ENCODE measurements around the gene TIE1. TPM values are rescaled to one million over a fixed set of nuclear protein-coding genes. Genes with fewer than 3 reads are reported as not detected.

TIE1 gene
- total RNA-seq, 1 donor from 2014 or later: 0.98 TPM

- DNase-seq (ENCODE audit: low read depth) (no peak), FAIRE-seq (no peak)
- Mint-ChIP-seq H3K9me3 (ENCODE audit: unreplicated experiment) (peaks cover 16% of the 10 kb centered on the region), H3K4me3 (ENCODE audit: unreplicated experiment) (no peak overlapping the region), H3K4me1 (ENCODE audit: low read depth, unreplicated experiment) (peaks cover 5% of the 10 kb centered on the region), H3K36me3 (ENCODE audit: low read depth, unreplicated experiment) (peaks cover 11% of the 10 kb centered on the region), H3K27ac (ENCODE audit: unreplicated experiment) (no peak overlapping the region), H3K27me3 (ENCODE audit: low read depth, unreplicated experiment) (peaks cover 33% of the 10 kb centered on the region)
- H3K9ac ChIP-seq (ENCODE audit: low read length): no peak overlapping the region
- no peak overlapping the region for H3K4me2 ChIP-seq (ENCODE audit: low read length)
- no peak overlapping the region for H2AFZ ChIP-seq (ENCODE audit: low read depth, low read length)
- no peaks in the 10 kb centered on the region for H3K79me2 ChIP-seq (ENCODE audit: insufficient read depth, low read length)
- TF ChIP-seq EZH2 (IDR thresholded peaks at IDR 0.05; ENCODE audit: insufficient read depth, low read length) (no peak), CTCF (IDR thresholded peaks at IDR 0.05; ENCODE audit: insufficient read depth, low read depth, low read length) (no peak)
- no peaks in the 10 kb centered on the region for H3K4me1 ChIP-seq (ENCODE audit: insufficient read depth, low read length)
- H3K4me3 ChIP-seq (ENCODE audit: insufficient read depth, low read depth, low read length): no peak overlapping the region
- H3K9me3 ChIP-seq (ENCODE audit: insufficient read depth, low read depth, low read length): no peaks in the 10 kb centered on the region
- H4K20me1 ChIP-seq (ENCODE audit: insufficient read depth, low read length): no peaks in the 10 kb centered on the region
- H3K27me3 ChIP-seq (ENCODE audit: insufficient read depth, low read length): no peaks in the 10 kb centered on the region
- no peak overlapping the region for H3K27ac ChIP-seq (ENCODE audit: low read depth, low read length)
- no peaks in the 10 kb centered on the region for H3K36me3 ChIP-seq (ENCODE audit: insufficient read depth, low read length)
Observed at GRCh38 chr1:43308635-43309404, 8.0 kb downstream of the TIE1 start.

GRCh38 chr1:43309405-43310025, 8.7 kb downstream of the TIE1 start:
- Mint-ChIP-seq H3K27me3 (ENCODE audit: low read depth, unreplicated experiment) (peaks cover 28% of the 10 kb centered on the region), H3K36me3 (ENCODE audit: low read depth, unreplicated experiment) (peaks cover 11% of the 10 kb centered on the region), H3K4me1 (ENCODE audit: low read depth, unreplicated experiment) (no peaks in the 10 kb centered on the region), H3K9me3 (ENCODE audit: unreplicated experiment) (peaks cover 16% of the 10 kb centered on the region), H3K4me3 (ENCODE audit: unreplicated experiment) (no peak overlapping the region), H3K27ac (ENCODE audit: unreplicated experiment) (no peak overlapping the region)
- H3K27ac ChIP-seq (ENCODE audit: low read depth, low read length): no peak overlapping the region
- no peak overlapping the region for H3K4me3 ChIP-seq (ENCODE audit: insufficient read depth, low read depth, low read length)
- H3K27me3 ChIP-seq (ENCODE audit: insufficient read depth, low read length): no peaks in the 10 kb centered on the region
- DNase-seq (ENCODE audit: low read depth) (no peak), FAIRE-seq (no peak)
- no peak overlapping the region for H3K4me2 ChIP-seq (ENCODE audit: low read length)
- no peaks in the 10 kb centered on the region for H3K36me3 ChIP-seq (ENCODE audit: insufficient read depth, low read length)
- TF ChIP-seq EZH2 (IDR thresholded peaks at IDR 0.05; ENCODE audit: insufficient read depth, low read length) (no peak), CTCF (IDR thresholded peaks at IDR 0.05; ENCODE audit: insufficient read depth, low read depth, low read length) (no peak)
- no peak overlapping the region for H2AFZ ChIP-seq (ENCODE audit: low read depth, low read length)
- H3K9me3 ChIP-seq (ENCODE audit: insufficient read depth, low read depth, low read length): no peaks in the 10 kb centered on the region
- no peak overlapping the region for H3K9ac ChIP-seq (ENCODE audit: low read length)
- no peaks in the 10 kb centered on the region for H3K79me2 ChIP-seq (ENCODE audit: insufficient read depth, low read length)
- no peaks in the 10 kb centered on the region for H4K20me1 ChIP-seq (ENCODE audit: insufficient read depth, low read length)
- no peaks in the 10 kb centered on the region for H3K4me1 ChIP-seq (ENCODE audit: insufficient read depth, low read length)

GRCh38 chr1:43311521-43311920, 10.7 kb downstream of the TIE1 start:
- no peak overlapping the region for H3K27ac Mint-ChIP-seq (ENCODE audit: unreplicated experiment)
- peaks cover 18% of the 10 kb centered on the region for H3K27me3 Mint-ChIP-seq (ENCODE audit: low read depth, unreplicated experiment)
- H3K4me1 Mint-ChIP-seq (ENCODE audit: low read depth, unreplicated experiment): peaks cover under 1% of the 10 kb centered on the region
- peaks cover 3% of the 10 kb centered on the region for H3K36me3 Mint-ChIP-seq (ENCODE audit: low read depth, unreplicated experiment)
- no peaks in the 10 kb centered on the region for H3K4me1 ChIP-seq (ENCODE audit: insufficient read depth, low read length)
- no peak overlapping the region for H3K27ac ChIP-seq (ENCODE audit: low read depth, low read length)
- TF ChIP-seq EZH2 (IDR thresholded peaks at IDR 0.05; ENCODE audit: insufficient read depth, low read length) (no peak), CTCF (IDR thresholded peaks at IDR 0.05; ENCODE audit: insufficient read depth, low read depth, low read length) (no peak)
- DNase-seq (ENCODE audit: low read depth) (no peak), FAIRE-seq (no peak)
- no peaks in the 10 kb centered on the region for H3K36me3 ChIP-seq (ENCODE audit: insufficient read depth, low read length)
- H3K9ac ChIP-seq (ENCODE audit: low read length): no peak overlapping the region
- H3K4me2 ChIP-seq (ENCODE audit: low read length): no peak overlapping the region
- H2AFZ ChIP-seq (ENCODE audit: low read depth, low read length): no peak overlapping the region
- peaks cover 10% of the 10 kb centered on the region for H3K9me3 Mint-ChIP-seq (ENCODE audit: unreplicated experiment)
- no peak overlapping the region for H3K4me3 Mint-ChIP-seq (ENCODE audit: unreplicated experiment)
- no peaks in the 10 kb centered on the region for H3K79me2 ChIP-seq (ENCODE audit: insufficient read depth, low read length)
- no peaks in the 10 kb centered on the region for H3K27me3 ChIP-seq (ENCODE audit: insufficient read depth, low read length)
- no peaks in the 10 kb centered on the region for H4K20me1 ChIP-seq (ENCODE audit: insufficient read depth, low read length)
- H3K4me3 ChIP-seq (ENCODE audit: insufficient read depth, low read depth, low read length): no peak overlapping the region
- H3K9me3 ChIP-seq (ENCODE audit: insufficient read depth, low read depth, low read length): no peaks in the 10 kb centered on the region

All from astrocyte (in vitro differentiated cells and primary cell).